GM19467 (cell line): ENCODE data around the gene MYOD1.
A peak's percentile ranks its signal among the peaks of the same experiment; 100 is the strongest.

Source experiments
- ATAC-seq: cut with Tn5 transposase; IDR thresholded peaks from one replicate; pipeline ENCODE4 v1.9.1; 2021; ENCODE audit warnings: mild to moderate bottlenecking, moderate library complexity; ENCODE audit not compliant: unreplicated experiment

MYOD1 gene

DNA sequence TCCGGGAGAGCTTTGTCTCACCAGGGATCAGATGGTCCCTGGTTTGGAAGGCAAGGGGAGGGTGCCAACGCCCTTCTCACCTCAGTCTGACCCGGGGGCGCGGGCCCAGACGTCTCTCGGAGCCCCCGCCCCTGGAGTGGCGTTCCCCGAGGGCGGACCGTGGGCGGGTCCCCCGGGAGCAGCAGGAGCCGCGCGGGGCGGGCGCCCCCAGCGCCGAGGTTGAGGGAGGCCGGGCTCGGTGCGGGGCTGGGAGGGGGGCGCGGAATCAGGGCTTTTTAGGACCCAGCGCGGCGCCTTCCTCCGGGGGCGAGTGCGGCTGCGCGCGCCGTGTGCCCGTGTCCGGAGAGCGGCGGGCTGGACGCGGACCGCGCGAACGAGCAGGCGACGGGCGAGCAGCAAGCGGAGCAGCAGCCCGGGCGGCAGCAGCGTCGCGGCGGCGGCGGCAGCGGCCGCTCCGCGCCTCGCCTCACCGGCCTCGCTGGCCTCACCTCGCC, 15.1 kb downstream of the MYOD1 start, which contains the start of gene KCNC1:
KCNC1 (plus strand) TSS at position 364 of the 494 bp plus-strand sequence. CDS start 1,222 bp downstream, outside the sequence.
- ATAC-seq = peak; percentile 19

DNA sequence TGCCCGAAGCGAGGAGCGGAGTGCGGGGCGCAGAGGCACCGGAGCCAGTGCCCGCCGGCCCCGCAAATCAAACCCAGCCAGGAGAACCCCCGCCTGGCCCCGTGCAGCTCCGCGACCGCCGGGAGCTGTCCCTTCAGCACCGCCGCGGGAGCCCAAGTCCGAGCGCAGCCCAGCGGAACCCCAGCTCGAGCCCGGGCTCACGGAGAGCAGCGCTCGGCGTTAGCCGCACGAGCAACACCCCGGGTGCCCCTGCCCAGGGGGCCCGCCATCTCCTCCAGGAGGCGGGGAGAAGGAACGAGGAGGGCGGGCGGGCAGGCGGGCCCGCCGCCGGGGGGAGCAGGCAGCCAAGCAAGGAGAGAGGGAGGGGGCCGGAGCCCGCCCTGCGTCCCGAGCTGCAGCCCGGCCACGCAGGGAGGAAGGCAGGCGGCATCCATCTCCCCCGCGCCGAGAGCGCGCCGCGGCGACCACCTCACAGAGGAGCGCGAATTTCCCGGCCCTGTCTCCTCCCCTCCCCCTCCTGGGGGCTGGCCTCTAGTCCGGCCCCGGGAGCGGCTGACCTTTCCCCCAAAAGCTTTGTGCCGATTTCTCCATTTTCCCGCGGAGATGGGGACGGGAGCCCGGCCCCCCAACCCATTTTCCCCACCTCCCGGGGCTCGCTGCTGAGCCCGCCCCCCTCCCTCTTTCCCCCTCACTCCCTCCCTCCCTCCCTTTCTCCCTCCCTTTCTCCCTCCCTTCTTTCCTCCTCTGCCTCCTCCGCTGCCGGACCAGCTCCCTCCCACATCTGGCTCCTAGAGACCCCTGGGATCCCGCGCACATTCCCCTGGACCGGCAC, 15.8 kb downstream of the MYOD1 start:
- peak; percentile 50 for ATAC-seq

DNA sequence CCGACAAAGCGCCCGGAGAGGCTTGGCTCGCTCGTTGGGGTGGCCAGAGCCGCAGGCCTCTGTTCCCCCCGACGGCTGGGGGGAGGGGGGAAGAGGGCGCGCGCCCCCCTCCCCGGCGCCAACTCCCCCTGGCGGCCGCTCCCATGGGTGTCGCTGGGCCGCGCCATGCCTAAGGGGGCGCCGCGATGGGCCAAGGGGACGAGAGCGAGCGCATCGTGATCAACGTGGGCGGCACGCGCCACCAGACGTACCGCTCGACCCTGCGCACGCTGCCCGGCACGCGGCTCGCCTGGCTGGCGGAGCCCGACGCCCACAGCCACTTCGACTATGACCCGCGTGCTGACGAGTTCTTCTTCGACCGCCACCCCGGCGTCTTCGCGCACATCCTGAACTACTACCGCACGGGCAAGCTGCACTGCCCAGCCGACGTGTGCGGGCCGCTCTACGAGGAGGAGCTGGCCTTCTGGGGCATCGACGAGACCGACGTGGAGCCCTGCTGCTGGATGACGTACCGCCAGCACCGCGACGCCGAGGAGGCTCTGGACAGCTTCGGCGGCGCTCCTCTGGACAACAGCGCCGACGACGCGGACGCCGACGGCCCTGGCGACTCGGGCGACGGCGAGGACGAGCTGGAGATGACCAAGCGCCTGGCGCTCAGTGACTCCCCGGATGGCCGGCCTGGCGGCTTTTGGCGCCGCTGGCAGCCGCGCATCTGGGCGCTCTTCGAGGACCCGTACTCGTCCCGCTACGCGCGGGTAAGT, 16.6 kb downstream of the MYOD1 start:
- no peak for ATAC-seq

DNA sequence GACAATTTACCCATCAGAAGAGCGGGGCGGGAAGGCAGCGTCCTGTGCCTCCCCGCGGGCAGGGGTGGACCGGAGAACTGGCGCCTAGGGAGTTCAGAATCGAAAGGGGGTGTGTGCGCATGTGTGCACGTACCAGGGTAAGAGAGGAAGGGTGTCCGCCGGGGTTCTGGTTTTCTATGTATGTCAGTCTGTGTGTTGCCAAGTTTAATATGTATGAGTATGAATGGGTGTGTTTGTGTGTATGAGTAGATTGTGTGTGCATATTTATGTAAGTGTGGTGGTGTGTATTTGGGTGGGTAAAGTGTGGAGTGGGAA, 17.2 kb downstream of the MYOD1 start:
- no peak for ATAC-seq

DNA sequence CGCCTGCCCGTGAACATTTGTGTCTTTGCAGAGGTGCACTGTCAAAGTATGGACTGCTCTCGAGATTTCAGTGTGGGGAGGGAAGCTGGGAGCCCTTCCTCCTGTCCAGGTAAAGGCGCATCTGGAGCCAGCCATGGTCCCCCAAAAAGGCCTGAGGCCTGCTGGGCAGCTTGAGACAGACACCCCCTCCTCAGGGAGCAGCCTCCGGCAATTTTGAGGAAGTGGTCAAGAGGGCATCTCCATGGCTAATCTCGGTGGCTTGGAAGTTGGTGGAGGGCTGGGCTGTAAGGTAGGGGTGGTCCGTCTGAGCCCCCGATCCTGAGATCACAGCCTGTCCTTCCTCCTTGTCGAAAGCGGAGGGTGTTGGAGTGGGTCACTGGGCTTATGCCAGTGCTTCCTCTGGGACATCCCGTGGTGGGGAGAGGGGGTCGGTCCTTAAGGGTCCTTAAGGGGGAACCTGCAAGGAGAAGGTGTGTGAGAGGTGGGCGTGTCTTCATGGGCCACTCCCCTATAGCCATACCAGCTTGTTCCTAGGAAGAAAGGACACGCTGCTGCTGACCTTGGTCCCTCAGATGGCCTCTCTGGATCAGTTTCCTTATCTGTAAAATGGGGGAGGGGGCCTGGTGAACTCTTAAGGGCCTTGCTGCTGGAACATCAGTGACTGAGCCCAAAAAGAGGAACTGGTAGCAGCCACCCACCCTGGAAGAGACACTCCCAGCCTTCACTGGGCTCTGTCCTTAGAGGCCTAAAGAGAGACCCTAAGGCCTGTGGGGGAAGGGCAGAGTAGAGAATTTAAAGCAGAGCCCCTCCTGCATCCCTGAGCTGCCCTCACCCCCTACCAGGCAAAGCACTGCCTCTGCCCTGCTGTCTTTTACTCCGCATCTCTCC, 17.8 kb downstream of the MYOD1 start:
- no peak for ATAC-seq

DNA sequence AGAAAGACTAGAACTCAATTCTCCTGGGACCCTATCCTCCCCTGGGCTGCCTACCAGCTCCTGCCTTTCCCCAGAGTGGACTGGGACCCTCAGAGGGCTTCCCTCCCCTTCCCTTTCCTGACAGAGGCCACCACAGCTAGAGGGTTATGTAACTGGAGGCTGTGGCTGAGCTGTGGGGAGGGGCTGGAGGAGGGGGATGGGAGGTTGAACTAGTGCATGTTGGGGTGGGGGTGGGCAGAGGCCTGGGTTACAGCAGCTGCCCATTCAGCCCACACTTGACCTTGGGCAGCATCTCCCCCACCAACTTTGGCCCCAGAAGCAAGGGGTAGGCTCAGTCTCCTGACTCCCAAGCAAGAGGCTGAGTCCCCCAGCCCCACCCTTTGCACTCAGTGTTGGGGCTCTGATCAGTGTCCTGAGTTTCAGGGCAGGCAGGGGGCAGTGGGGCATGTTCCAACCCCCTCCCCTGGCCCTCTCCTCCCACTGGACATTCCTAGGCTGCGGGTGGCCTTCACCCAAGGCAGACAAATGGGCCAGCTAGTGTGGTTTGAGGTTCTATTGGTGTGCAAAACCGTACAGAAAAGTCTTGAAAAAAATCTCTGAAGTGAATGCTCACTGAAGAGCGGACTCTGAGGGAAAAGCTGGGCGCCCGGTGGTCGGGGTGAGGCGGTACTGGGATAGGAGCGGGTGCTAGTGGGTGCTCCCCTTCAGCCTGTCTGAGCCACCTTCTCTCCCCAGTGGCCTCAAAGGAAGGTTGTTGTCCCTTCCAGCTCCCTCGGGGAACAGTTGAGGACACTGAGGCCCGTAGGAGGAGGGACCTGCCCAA, 19.0 kb downstream of the MYOD1 start:
- ATAC-seq = no peak

DNA sequence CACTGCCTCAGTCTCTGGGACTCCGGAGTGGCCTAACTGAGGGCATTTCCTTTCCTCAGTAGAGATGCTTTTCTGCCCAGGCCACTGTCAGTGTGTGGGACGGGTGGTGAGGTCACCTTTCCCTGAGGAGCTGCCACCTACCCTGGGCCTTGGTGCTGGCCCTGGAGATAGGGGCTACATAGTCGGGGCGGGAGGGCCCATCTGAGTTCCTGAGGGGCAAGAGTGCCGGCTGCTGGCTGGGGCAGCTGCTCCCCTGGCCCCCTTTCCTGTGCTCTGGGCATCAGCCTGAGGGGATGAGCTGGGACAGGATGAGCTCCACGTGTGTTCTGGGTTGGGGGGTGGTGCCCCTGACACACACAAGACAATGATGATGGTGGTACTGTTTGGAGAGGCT, 20.6 kb downstream of the MYOD1 start:
- ATAC-seq = no peak

DNA sequence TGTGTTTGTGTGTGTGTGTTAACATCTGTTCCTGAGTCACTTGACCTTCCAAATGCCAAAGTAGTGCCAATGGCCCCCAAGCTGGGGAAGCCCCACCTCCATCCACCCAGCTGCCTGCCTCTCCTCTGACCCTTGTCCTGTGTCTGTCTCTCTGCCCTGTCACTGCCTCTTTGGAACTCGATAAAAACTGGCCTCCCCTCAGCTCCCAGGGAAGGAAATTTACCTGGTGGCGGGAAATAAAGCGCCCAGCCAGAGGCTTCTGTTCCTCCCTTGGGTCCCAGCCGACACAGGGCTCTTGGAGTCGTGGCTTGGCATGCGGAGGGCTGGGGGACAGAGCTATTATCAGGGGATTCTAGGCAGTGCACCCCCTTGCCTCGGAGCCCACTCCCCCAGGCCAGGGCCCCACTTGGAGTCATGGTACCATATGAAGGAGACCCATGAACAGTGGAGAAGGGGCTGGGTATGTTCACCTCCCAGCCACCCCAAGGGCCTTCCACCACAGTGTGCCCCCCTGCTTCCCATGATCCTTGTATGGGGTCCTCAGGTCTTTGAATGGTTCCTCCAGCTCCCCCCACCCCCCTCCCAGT, 21.4 kb downstream of the MYOD1 start:
- no peak for ATAC-seq

DNA sequence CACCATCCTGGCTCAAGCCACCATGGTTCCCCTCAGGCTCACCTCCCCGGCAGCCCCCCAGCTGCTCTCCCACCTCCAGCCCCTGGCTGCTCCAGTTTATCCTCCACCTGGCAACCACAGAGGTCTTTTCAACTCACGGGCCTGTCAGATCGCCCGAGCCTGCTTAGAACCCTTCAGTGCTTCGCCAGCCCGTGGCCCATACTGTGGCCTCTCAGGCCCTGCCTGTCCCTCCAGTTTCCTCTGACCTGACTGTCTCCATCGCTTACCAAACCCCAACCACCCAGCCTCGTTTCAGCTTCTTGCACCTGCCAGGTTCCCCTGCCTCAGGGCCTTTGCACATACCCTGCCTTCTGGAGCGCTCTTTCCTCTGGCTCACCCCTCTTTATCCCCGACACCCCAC, 22.1 kb downstream of the MYOD1 start:
- no peak for ATAC-seq

DNA sequence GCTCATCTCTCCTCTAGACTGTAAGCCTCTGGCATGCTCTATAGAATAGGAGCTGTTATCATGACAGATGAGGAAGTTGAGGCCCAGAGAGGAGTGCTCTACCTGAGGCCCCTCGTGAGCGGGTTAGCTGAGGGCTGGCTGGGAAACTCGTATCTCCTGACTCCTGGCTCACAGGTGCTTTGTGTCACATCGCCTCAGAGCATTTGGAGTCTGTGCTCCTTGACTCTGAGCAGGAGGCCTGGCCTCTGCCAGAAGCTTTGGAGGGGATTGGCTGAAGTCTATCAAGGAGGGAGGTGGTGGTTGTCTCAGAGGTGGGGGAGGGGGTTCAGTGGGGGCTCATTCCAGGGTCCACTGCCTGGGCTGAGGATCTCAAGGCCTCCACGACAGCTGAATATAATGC, 22.6 kb downstream of the MYOD1 start:
- ATAC-seq = no peak

DNA sequence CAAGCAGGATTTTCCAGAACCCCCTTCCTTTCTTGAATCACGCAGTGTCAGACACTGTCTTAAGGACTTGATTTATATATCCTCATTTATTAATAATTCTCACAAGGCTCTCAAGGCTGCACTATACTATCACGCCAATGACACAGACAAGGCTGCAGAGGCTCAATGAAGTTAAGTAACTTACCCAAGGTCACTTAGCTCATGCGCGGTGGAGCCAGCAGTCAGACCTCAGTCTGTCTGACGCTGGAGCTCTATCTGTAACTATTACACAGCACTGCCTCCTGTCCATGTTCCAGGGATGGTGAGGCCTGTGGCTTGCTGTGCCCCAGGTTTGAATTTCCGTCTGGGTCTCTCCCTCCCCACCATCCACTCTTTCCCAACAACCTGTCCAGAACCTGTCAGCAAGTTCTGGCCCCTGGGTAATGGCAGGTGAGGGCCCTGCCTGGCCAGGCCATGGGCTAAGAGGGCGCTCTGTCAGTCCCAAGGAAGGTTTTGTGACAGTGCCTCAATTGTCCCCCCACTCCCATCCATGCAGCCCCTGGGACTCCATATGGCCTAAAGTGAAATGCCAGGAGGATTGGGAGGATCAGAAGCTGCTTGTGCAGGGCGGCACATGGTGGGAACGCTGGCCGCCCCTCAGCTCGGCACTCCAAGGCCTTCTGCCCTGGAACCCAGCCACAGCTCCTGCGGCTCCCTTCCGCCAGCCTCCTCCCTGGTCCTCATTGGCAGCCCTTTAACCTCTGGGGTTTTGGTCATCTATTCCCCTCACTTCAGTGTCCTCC, 23.8 kb downstream of the MYOD1 start:
- ATAC-seq = no peak

DNA sequence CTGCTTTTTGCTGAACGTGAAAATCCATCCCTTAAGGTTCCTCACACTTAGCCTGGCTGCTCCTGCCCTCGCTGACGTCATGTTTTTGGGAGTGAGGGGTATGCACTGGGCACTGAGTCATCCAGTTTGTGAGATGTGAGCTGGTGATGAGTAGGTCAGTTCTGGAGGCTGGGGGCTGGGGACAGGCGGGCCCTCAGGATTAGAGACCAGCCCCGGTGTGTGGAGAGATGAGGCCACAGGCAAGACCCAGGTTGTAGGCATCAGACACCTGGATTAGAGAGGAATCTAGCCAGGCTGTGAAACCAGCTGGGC, 24.4 kb downstream of the MYOD1 start:
- ATAC-seq = no peak

DNA sequence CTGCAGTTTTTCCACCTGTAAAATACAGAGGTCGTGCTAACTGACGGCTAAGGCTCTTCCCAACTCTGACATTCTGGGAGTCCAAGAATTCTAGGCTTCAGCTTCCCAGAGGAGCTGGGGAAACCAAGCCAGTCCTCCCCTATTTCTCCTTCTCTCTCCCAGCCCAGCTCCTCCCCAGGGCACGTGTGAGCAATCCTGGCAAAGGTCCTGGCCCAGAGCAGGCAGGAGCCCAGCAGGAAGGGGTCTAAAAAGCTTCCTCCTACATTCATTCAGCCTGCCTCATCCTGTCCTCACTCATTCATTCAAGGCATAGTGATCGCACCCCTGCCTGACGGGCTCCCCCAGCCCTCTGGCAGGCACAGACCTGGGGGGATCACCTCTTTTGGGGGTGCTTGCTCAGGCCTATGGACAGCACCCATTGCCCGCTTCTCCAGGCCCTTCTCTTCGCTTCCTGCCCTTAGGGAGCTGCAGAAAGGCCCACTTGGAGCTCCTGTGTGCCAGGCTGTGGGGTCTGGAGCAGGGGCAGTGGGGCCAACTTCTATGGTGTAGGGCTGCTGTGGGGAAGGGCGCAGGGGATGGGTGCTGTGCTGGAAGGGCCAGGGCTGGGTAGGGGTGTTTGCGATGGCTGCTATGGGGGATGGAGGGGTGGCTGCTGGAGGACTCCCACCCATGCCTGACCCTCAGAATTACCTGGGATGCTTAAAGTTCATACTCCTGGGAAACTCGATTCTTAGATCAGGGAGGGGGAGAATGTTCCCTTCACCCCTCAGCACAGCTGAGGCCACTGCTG, 25.0 kb downstream of the MYOD1 start:
- no peak for ATAC-seq

DNA sequence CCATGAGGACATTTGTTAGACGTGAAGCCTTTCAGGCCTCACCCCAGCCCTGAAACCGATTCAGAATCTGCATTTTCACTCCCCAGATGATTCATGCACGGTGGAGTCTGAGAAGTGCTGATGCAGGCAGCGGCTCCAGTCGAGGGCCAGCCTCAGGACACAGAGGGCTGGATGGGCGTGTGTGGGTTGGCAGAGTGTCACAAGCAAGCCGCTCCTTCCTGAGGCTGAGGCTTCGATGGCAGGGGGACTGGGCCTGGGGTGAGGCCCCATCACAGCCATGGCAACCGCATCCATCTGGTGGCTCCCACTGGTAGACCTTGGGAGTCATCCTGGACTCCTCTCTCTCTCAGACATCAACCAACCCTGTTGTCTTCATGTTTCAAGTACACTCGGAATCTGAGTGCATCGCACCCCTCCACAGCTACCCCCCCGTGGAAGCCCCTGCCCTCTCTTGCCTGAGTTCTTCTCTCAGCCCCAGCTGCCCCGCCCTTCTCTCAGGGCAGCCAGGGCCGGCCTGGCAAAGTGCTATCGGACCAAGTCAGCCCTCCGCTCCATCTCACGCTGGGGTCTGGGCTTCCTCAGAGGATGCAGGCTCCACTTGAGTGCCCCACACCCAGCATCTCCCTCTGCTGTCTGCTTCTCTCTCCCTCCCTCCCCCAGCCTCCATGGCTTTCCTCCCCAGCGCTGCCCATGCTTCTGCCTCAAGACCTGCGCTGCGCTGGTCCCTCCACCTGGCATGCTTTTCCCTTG, 25.8 kb downstream of the MYOD1 start:
- ATAC-seq = no peak

DNA sequence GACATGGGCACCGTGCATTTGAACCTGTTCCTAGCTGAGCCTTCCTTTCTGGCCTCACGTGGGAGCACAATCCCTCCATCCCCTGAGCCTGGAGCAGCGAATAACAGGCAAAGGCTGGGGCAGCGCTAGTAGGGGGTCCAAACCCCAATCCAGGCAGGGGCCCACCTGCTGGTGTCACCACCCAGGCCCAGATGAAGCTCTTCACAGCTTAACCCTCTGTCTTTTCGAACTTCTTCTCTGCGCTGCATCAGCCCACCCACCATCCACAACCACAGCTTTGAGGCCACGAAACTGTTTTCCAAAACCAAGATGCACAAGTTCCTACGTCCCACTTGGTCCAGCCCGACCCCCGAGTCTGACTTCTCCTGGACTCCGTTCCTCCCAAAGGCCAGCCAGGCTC, 26.7 kb downstream of the MYOD1 start:
- ATAC-seq = no peak

DNA sequence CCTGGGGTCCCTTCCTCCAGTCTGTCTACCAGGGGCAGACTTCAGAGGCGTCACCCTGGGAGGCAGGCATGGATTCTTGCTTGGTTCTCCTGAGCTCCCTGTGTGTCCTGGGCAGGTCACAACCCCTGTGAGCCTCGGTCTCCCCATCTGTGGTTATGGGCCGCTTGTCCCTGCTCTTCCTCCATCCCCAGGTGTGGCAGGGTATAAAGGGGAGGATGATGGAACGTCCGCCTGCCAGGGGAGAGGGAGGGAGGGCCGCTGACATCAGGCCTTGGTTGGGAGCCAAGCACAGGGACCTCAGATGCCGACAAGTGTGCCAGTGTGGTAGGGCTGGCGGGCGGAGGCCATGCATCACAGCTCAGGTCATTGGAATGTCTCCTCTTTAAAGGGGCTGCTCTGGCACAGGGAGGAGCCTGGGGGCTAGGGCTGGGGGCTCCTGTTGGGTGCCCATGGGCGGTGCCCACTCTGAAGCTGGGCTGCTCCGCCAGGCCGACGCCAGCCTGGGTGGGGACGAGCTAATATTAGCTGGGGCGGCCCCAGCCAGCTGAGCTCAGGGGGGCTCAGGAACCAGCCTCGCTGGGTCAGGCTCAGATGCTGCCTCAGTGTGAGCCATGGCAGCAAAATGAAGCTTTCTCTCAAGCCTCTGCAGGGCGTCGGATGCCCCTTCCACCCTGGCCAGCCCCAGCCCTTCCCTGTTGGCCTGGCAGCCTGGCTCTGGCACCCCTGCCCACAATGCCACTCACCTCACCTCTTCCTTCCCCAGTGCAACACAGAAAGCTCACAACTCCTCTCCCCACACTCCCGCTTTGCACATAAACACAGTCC, 28.0 kb downstream of the MYOD1 start:
- ATAC-seq = no peak

DNA sequence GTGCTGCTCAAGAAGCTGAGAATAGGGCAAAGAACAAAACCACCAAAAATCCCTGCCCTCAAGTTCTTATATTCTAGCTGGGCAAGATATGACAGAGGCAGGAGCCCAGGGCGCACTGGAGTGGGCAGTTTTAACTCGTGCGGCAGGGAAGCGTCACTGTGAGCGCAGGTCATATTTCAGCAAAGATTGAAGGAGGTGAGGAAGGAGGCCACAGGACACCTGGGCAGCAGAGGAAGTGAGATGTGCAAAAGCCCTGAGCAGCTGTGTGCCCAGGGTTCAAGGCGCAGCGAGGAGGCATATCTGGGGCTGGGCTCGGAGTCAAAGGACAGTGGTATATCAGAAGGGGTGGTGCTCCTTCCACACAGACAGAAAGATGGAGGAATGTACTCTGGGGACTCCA, 28.7 kb downstream of the MYOD1 start:
- ATAC-seq = no peak
